GDM1 (cell line): ENCODE data around the gene GTF3C1.

Experiments used
- DNase-seq: peaks from one replicate; lab custom pipeline; 2025; lab: John Stamatoyannopoulos, UW

Gene GTF3C1

GRCh38 chr16:27566417-27566816 lies 16.7 kb upstream of the GTF3C1 start:
- no peak for DNase-seq

GRCh38 chr16:27564224-27564623 lies 14.5 kb upstream of the GTF3C1 start:
- no peak for DNase-seq

DNA sequence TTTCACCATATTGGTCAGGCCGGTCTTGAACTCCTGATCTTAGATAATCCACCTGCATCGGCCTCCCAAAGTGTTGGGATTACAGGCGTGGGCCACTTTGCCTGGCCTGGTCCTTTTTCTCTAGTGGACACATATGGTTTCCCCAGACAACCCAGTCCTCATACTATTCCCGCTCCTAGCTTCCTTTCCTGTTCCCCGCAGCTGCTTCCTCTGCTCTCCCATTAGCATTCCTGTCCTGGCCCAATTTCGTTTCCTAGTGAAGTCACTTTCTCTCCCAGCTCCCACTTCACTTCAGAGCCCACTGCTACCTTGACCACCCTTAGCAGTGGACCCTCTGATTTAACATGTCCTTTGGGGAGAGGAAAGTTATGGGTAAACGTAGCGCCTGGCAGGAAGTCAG lies 11.5 kb upstream of the GTF3C1 start:
- DNase-seq: no peak

GRCh38 chr16:27558932-27559331 lies 9.2 kb upstream of the GTF3C1 start:
- no peak for DNase-seq

- no peak for DNase-seq
Observed at GRCh38 chr16:27558434-27558833, 8.7 kb upstream of the GTF3C1 start.

DNA sequence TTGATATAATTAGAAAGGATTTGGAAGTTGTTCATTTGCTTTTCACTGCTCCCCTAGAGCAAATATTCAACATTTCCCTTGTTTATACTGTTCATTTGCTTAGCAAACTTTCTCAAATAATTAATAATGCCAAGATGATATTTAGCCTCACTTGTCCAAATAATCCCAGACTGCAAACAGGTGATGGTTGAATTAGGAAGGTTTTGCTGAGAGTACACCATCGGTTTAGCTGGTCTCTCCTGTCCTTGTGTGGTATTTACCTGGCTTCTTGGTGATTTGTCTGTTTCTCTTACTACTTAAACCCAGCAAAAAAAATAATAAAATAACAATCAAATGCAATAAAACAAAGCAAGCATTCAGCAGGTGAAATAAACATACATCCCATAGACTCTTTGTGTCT lies 6.8 kb upstream of the GTF3C1 start:
- no peak for DNase-seq

DNA sequence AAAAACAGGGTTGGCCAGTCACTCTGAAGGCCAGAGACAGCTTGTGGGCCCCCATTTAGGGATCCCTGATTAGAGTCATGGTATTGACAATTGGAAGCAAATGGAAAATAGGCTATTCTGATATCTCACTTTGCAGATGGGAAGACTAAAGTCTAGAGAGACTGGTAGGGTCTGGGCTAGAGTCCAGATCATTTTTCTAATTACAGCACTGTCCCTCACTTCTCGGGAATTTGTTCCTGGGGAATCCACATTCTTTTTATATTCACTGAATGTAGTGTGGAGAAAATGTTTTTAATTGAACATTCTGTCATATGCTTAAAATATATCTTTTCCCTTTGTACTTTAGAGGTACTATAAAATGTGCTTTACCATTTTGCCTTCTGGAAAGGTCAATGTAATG lies 1.3 kb upstream of the GTF3C1 start:
- no peak for DNase-seq

GRCh38 chr16:27550582-27550920 lies 838 bp upstream of the GTF3C1 start:
- DNase-seq: no peak

- no peak for DNase-seq
Observed at GRCh38 chr16:27549464-27549745, 308 bp downstream of the GTF3C1 start.

DNA sequence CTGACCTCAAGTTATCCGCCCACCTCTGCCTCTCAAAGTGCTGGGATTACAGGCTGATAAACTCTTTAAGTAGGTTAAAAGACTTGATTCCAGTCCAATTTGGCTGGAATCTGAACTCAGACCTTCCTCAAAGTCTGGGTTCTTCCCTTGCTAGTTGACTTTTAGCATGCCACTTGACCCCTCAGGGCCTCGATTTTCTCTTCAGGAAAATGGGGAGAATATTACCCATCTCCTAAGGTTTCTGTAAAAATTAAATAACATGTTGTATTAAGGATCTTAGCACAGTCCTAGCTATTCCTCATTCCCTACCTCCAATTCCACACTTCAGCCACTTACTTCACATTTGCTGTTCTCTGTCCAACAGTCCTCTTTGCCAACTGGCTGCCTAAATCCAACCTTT lies 1.9 kb downstream of the GTF3C1 start:
- DNase-seq: no peak

DNA sequence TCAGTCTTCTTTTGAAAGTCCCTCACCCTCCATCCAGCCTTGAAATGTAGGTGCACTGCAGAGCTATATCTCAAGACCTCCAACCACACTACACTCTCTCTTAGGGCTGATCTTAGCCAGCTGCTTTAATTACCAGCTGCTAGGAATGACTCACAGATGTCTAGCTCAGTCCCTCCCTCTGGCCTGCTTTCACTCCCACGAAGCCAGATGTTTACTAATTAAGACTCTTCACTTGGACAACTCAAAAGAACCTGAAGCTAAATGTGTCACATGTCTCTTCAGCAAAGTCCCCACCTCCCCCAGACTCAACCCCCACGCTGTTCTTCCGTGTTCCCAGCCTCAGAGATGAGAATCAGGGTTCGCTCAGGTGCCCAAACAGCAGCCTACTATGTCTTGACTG lies 2.6 kb downstream of the GTF3C1 start:
- DNase-seq: no peak

GRCh38 chr16:27544671-27545070 lies 5.0 kb downstream of the GTF3C1 start:
- DNase-seq: no peak

- DNase-seq: no peak
Observed at GRCh38 chr16:27543801-27544200, 5.9 kb downstream of the GTF3C1 start.

- no peak for DNase-seq
Observed at GRCh38 chr16:27539636-27540035, 10.1 kb downstream of the GTF3C1 start.

DNA sequence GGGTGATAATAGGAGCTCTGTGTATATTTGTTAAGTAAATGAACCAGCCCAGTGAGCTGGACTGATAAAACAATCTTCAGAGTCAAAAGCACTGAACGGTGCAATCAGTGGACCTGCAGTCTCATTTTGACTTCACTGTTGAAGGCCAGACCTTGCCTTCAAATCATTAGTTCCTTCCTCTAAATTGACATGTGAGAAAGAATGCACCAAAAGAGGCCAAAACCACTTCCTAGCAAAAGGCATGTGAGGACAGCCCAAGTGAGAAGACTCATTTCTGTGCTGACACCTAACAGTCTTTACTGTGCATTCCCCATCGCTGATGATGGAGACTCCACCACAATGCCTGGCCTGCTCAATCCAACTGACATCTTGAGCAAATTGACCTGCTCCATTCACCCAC lies 10.6 kb downstream of the GTF3C1 start:
- DNase-seq: no peak

DNA sequence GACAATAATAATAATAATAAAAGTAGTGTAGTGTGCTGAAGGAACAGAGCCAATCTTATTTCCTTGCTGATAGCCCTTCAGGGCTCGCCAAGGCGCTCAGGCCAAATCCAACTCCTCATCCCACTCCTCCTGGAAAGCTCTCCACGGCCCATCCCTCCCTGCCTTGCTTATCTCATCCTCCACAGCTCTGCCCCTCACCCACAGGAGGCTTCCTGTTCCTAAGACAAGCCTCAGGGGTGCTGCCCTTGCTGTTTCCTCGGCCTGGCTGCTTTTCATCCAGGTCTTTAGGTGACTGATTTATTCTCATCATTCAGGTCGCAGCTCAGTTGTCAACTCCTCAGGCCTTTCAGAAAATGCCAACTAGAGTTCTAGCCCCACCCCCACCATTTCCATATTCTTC lies 11.2 kb downstream of the GTF3C1 start:
- DNase-seq: no peak

GRCh38 chr16:27534256-27534655 lies 15.5 kb downstream of the GTF3C1 start:
- DNase-seq: no peak

- DNase-seq: no peak
Observed at GRCh38 chr16:27531826-27532800, 17.6 kb downstream of the GTF3C1 start.

- DNase-seq: no peak
Observed at GRCh38 chr16:27531186-27531585, 18.5 kb downstream of the GTF3C1 start.

DNA sequence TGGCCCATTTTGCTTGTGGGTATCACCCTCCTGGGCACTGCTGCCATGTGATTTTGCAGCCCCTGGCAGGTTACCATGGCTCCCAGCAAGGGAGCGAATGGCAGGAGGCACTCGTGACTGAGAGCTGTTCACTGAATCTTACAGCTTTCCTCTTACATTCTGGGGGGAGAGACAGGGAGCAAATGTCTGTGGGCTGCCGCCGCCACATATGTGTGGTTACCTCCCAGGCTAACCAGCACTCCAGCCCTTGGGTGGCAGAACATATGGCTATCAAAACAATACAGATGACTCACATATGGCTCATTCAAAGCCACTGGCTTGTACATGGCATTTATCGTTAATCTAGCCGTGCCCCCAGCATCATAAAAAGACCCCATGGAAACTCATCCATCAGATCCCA lies 19.8 kb downstream of the GTF3C1 start:
- DNase-seq: no peak

DNA sequence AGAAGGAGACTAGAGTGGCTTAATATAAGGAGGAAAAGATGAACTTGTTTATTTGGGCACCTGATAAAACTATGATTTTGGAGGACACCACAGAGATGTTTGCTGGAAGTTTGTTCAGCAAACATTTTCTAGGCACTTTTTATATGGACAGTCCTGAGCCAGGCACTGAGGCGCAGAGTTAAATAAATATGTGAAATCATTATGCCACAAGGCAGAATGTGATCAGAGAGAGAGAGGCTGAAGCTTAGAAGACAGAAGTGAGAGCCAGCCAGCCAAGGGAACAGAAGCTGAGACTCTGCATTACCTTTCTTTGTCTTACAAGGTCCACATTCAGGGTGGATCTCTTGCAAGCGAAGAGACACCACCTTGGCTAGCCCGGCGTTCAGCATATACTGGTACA lies 21.4 kb downstream of the GTF3C1 start:
- no peak for DNase-seq

GRCh38 chr16:27526180-27526579 lies 23.5 kb downstream of the GTF3C1 start:
- DNase-seq: no peak

DNA sequence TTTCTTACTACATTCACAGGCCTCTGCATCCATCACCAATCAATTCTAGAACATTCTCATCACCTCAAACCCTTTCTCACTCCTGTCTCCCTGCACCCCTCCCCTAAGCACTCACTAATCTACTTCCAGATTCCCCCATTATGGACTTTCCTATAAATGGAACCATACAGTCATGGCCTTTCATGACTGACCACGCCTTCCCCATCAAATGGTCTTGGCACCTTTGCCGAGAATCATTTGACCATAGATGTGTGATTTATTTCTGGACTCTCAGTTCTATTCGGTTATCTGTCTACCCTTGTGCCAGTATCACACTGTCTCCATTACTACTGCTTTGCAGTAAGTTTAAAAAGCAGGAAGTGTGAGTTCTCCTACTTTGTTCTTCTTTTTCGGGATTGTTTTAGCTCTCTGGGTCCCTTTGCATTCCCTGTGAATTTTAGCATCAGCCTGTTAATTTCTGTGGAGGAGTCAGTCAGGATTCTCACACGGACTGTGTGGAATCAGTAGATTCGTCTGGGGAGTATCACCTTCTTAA lies 27.5 kb downstream of the GTF3C1 start:
- DNase-seq: no peak
